Neural progenitor cell (in vitro differentiated cells): ENCODE data around the gene BBS12. TPM values are rescaled to one million over a fixed set of nuclear protein-coding genes. Genes with fewer than 3 reads are reported as not detected.

Experiments
- DNase-seq: peaks from one replicate; pipeline ENCODE4 v3.0.0-alpha.2; 2016; ENCODE audit warnings: low spot score
- H2AFZ ChIP-seq: fragments of 200-600 bp; sonication (generic); replicated peaks from 2 replicates; pipeline ENCODE4 v1.6.1; 2016; ENCODE audit warnings: antibody characterized with exemption
- H3F3A ChIP-seq: fragments of 200-600 bp; sonication (generic); 2 replicates; pipeline ENCODE4 v1.6.1; 2016; ENCODE audit warnings: antibody characterized with exemption, low read depth
- H3K27ac ChIP-seq: fragments of 200-600 bp; sonication (generic); 2 replicates; pipeline ENCODE4 v1.5.1; 2016; ENCODE audit warnings: mild to moderate bottlenecking
- H3K27me3 ChIP-seq: fragments of 200-600 bp; sonication (generic); 2 replicates; pipeline ENCODE4 v1.6.1; 2016; ENCODE audit warnings: mild to moderate bottlenecking, moderate library complexity
- H3K36me3 ChIP-seq: fragments of 200-600 bp; sonication (generic); 2 replicates; pipeline ENCODE4 v1.5.1; 2016
- H3K4me1 ChIP-seq: fragments of 200-600 bp; sonication (generic); 2 replicates; pipeline ENCODE4 v1.6.1; 2016; ENCODE audit warnings: mixed run types
- H3K4me2 ChIP-seq: fragments of 200-600 bp; sonication (generic); 2 replicates; pipeline ENCODE4 v1.6.1; 2016
- H3K4me3 ChIP-seq: fragments of 200-600 bp; sonication (generic); 2 replicates; pipeline ENCODE4 v1.5.1; 2016
- H3K79me2 ChIP-seq: fragments of 200-600 bp; sonication (generic); 2 replicates; pipeline ENCODE4 v1.6.1; 2016; ENCODE audit warnings: low read depth
- H3K9ac ChIP-seq: fragments of 200-600 bp; sonication (generic); 2 replicates; pipeline ENCODE4 v1.6.1; 2016
- H3K9me3 ChIP-seq: fragments of 200-600 bp; sonication (generic); 2 replicates; pipeline ENCODE4 v1.5.1; 2016; ENCODE audit warnings: low read depth
- H4K20me1 ChIP-seq: fragments of 200-600 bp; sonication (generic); 2 replicates; pipeline ENCODE4 v1.6.1; 2016; ENCODE audit warnings: low read depth
- H3K27ac Mint-ChIP-seq: 3 replicates; pipeline ENCODE4 v1.8.0; 2021; ENCODE audit warnings: mixed read lengths
- H3K27me3 Mint-ChIP-seq: 2 replicates; pipeline ENCODE4 v1.8.0; 2022; ENCODE audit warnings: low read depth, mild to moderate bottlenecking, inconsistent platforms, moderate library complexity, mixed read lengths; ENCODE audit not compliant: insufficient read depth
- H3K36me3 Mint-ChIP-seq: 3 replicates; pipeline ENCODE4 v1.8.0; 2021; ENCODE audit warnings: mixed read lengths
- H3K4me1 Mint-ChIP-seq: 3 replicates; pipeline ENCODE4 v1.8.0; 2021; ENCODE audit warnings: mixed read lengths
- H3K4me3 Mint-ChIP-seq: 3 replicates; pipeline ENCODE4 v1.8.0; 2021; ENCODE audit warnings: mild to moderate bottlenecking, moderate library complexity, mixed read lengths
- H3K9me3 Mint-ChIP-seq: 3 replicates; pipeline ENCODE4 v1.8.0; 2020; ENCODE audit warnings: mixed read lengths
- CTCF ChIP-seq: fragments of 200-600 bp; sonication (generic); IDR thresholded peaks from 2 replicates; pipeline ENCODE4 v1.5.1; 2017; ENCODE audit warnings: antibody characterized with exemption, mild to moderate bottlenecking
- EZH2 ChIP-seq: fragments of 200-600 bp; sonication (generic); IDR thresholded peaks from 2 replicates; pipeline ENCODE4 v1.6.1; 2017; ENCODE audit warnings: antibody characterized with exemption, mild to moderate bottlenecking, moderate library complexity
- EZH2phosphoT487 ChIP-seq: fragments of 200-600 bp; sonication (generic); IDR thresholded peaks from 2 replicates; pipeline ENCODE4 v1.6.1; 2017; ENCODE audit warnings: antibody characterized with exemption
- total RNA-seq: library from RNA; depleted of rRNA; stranded (reverse); fragments of >200 nt; gene quantifications from 2 replicates; pipeline ENCODE4 v1.2.3, GENCODE V29; 2015; ENCODE audit warnings: low replicate concordance

BBS12 gene
- total RNA-seq, 1 donor from 2014 or later, result 7.7 TPM

GRCh38 chr4:122759639-122760310, 27.3 kb downstream of the BBS12 start:
- no peaks in the 10 kb centered on the region for H3K36me3 Mint-ChIP-seq
- Histone ChIP-seq H3K4me2 (no peak overlapping the region), H3K4me1 (peaks cover 25% of the 10 kb centered on the region), H3K9me3 (no peaks in the 10 kb centered on the region), H3K36me3 (no peaks in the 10 kb centered on the region), H4K20me1 (no peaks in the 10 kb centered on the region), H3K27ac (no peak overlapping the region), H2AFZ (peak overlapping the region; percentile 38), H3K27me3 (no peaks in the 10 kb centered on the region), H3K4me3 (no peak overlapping the region), H3K79me2 (no peaks in the 10 kb centered on the region), H3K9ac (no peak overlapping the region), H3F3A (peaks cover 12% of the 10 kb centered on the region)
- H3K27ac Mint-ChIP-seq, result no peak overlapping the region
- peak; percentile 35 for TF ChIP-seq CTCF
- no peak for TF ChIP-seq EZH2phosphoT487
- peaks cover 3% of the 10 kb centered on the region for H3K27me3 Mint-ChIP-seq
- no peaks in the 10 kb centered on the region for H3K9me3 Mint-ChIP-seq
- H3K4me1 Mint-ChIP-seq, result peaks cover 9% of the 10 kb centered on the region
- no peak overlapping the region for H3K4me3 Mint-ChIP-seq
- DNase-seq, result no peak

GRCh38 chr4:122762520-122762919, 30.0 kb downstream of the BBS12 start:
- H3K4me1 Mint-ChIP-seq, result peaks cover 9% of the 10 kb centered on the region
- Histone ChIP-seq H3K36me3 (no peaks in the 10 kb centered on the region), H4K20me1 (no peaks in the 10 kb centered on the region), H3K4me1 (peaks cover 25% of the 10 kb centered on the region), H3K27me3 (no peaks in the 10 kb centered on the region), H3K4me2 (peak overlapping the region; percentile 53), H3F3A (peaks cover 12% of the 10 kb centered on the region), H3K4me3 (no peak overlapping the region), H2AFZ (no peak overlapping the region), H3K79me2 (no peaks in the 10 kb centered on the region), H3K9me3 (no peaks in the 10 kb centered on the region), H3K27ac (peak overlapping the region; percentile 34), H3K9ac (no peak overlapping the region)
- no peak overlapping the region for H3K4me3 Mint-ChIP-seq
- no peaks in the 10 kb centered on the region for H3K27me3 Mint-ChIP-seq
- no peak overlapping the region for H3K27ac Mint-ChIP-seq
- no peaks in the 10 kb centered on the region for H3K9me3 Mint-ChIP-seq
- no peaks in the 10 kb centered on the region for H3K36me3 Mint-ChIP-seq
- TF ChIP-seq CTCF (no peak), EZH2phosphoT487 (no peak), EZH2 (no peak)
- DNase-seq, result no peak

- no peak overlapping the region for H3K27ac Mint-ChIP-seq
Measured at GRCh38 chr4:122762966-122763716, 30.6 kb downstream of the BBS12 start.

More at GRCh38 chr4:122762966-122763716, 30.6 kb downstream of the BBS12 start:
- no peaks in the 10 kb centered on the region for H3K27me3 Mint-ChIP-seq
- no peaks in the 10 kb centered on the region for H3K36me3 Mint-ChIP-seq
- no peak for TF ChIP-seq EZH2phosphoT487
- TF ChIP-seq CTCF, result no peak
- H3K4me1 ChIP-seq, result peaks cover 28% of the 10 kb centered on the region
- no peaks in the 10 kb centered on the region for H3K9me3 Mint-ChIP-seq
- peaks cover 15% of the 10 kb centered on the region for H3F3A ChIP-seq
- H3K79me2 ChIP-seq, result no peaks in the 10 kb centered on the region
- H3K27me3 ChIP-seq, result no peaks in the 10 kb centered on the region
- no peak overlapping the region for H3K9ac ChIP-seq
- peak overlapping the region; percentile 53 for H3K4me2 ChIP-seq
- H3K9me3 ChIP-seq, result no peaks in the 10 kb centered on the region
- H3K36me3 ChIP-seq, result no peaks in the 10 kb centered on the region
- peaks cover 6% of the 10 kb centered on the region for H3K4me1 Mint-ChIP-seq
- no peak overlapping the region for H3K4me3 Mint-ChIP-seq
- no peaks in the 10 kb centered on the region for H4K20me1 ChIP-seq
- DNase-seq, result peak; percentile 29
- H3K4me3 ChIP-seq, result no peak overlapping the region
- peak overlapping the region; percentile 34 for H3K27ac ChIP-seq
- peak overlapping the region; percentile 14 for H2AFZ ChIP-seq
